GM10266 (cell line): ENCODE measurements around the gene ARHGAP26.

Source experiments
- DNase-seq: peaks from one replicate; pipeline ENCODE4 v3.0.0; 2012; ENCODE audit errors: extremely low spot score
- TF ChIP-seq, protein P1 (sequence below): IDR thresholded peaks from 2 replicates; pipeline ENCODE4 v1.5.1; 2012; ENCODE audit warnings: mild to moderate bottlenecking, low read depth; ENCODE audit not compliant: control insufficient read depth, insufficient read depth; ENCODE audit errors: missing control alignments

The ARHGAP26 gene

DNA sequence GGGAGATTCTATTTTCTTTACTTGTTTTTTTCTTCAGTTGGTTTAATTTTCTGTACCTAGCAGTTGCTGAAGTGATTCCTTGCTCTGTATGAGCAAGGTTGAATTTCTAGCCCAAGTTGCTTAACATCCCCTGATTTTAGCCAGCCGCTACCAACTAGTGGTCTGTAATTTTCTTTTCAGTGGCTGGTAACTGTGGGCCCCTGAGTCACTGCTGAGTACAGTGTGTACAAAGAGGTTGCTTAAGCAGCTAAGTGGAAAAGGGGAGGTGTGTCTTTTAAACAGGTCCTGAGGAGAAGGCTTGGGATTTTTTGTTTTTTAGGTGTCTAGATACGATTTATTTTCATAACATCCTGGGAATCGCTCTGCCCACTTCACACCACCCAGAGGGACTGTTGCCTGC, 378.6 kb downstream of the ARHGAP26 start:
- no peak for DNase-seq
- TF ChIP-seq, protein P1, sequence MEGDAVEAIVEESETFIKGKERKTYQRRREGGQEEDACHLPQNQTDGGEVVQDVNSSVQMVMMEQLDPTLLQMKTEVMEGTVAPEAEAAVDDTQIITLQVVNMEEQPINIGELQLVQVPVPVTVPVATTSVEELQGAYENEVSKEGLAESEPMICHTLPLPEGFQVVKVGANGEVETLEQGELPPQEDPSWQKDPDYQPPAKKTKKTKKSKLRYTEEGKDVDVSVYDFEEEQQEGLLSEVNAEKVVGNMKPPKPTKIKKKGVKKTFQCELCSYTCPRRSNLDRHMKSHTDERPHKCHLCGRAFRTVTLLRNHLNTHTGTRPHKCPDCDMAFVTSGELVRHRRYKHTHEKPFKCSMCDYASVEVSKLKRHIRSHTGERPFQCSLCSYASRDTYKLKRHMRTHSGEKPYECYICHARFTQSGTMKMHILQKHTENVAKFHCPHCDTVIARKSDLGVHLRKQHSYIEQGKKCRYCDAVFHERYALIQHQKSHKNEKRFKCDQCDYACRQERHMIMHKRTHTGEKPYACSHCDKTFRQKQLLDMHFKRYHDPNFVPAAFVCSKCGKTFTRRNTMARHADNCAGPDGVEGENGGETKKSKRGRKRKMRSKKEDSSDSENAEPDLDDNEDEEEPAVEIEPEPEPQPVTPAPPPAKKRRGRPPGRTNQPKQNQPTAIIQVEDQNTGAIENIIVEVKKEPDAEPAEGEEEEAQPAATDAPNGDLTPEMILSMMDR, result no peak

DNA sequence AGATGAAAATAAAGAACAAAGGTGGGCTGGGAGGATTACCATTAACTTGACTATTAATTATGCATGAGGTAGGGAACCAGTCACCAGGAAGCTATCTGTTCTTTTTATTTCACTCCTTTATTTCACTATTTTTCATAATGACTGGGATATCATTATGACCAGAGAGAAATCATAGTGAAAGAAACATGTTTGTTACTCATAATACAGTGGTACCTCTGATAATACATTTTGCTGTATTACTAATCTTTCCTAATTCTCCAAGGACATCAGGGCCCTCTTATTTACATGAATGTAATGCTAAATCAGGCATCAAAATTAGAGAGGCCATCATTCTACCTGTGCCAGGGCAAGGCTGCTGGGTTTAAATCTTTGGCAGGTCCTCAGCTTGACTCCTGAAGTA, 379.6 kb downstream of the ARHGAP26 start:
- TF ChIP-seq, protein P1, result no peak
- no peak for DNase-seq

DNA sequence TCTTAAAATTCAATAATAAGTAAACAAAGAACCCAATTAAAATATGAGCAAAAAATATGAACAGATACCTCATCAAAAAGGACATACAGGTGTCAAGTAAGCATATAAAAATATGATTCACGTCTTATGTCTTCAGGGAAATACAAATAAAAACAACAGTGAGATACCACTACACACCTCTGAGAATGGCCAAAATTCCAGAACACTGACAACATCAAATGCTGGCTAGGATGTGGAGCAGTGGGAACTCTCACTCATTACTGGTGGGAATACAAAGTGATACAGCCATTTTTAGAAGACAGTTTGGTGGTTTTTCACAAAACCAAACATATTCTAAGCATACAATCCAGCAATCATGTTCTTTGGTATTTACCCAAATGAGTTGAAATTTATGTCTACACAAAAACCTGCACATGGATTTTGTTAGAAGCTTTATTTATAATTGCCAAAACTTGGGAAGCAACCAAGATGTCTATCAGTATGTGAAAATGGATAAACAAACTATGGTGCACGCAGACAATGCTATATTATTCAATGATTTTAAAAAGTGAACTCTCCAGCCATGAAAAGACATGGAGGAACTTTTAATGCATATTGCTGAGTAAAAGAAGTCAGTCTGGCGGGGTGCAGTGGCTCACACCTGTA, 381.0 kb downstream of the ARHGAP26 start:
- no peak for DNase-seq
- TF ChIP-seq, protein P1, result no peak

DNA sequence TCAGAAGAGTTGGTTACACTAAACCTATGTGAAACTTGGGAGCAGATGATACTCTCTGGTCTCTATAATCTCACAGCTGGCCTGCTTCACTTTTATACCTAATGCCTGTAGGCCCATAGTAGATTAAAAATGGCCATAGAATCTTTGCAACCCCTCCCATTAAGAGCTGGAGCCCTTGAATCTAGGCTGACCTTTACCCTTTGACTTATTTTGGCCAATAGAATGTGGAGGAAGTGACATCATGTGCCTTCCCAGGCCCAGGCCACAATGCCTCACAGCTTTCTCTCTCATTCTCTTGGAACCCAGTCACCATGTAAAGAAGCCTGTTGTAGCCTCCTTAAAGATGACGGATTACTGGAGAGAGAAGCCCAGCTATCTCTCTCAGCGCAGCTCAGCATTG, 382.3 kb downstream of the ARHGAP26 start:
- TF ChIP-seq, protein P1, result no peak
- DNase-seq, result no peak

DNA sequence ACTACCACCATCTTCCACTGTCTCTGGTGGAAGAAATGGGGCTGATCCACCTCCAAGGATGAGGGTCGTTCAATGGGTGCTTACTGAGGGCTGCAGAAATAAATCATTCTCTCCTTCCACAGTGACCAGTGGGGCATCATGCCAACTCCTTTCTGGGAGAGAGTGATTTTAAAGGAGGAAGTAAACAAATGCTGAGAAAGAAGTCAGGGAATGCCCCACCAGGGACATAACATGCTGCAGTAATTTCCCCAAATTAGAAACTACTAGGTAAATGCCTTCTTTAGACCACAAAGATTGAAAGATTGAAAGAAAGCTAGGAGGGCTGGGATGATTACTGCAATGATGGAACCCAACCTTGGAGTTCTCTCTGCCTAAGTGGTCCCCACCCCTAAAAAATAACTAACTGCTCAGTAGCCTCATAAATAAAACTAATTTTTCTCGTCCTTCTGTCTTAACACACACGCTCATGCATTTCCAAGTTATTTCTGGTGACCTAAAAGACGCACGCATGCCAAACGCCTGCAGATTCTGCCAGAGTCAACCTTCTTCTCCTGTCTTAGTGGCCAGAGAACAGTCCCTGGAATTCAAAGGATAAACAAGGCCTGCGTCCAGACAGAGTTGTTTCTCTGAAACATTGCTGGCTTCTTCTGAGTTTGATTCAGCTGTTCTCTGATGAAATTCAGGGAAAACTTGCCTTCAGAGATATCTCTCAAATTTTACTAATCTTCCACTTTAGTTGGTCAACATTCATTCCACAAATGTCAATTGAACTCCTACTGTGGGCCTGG, 383.3 kb downstream of the ARHGAP26 start:
- TF ChIP-seq, protein P1, result no peak
- no peak for DNase-seq

DNA sequence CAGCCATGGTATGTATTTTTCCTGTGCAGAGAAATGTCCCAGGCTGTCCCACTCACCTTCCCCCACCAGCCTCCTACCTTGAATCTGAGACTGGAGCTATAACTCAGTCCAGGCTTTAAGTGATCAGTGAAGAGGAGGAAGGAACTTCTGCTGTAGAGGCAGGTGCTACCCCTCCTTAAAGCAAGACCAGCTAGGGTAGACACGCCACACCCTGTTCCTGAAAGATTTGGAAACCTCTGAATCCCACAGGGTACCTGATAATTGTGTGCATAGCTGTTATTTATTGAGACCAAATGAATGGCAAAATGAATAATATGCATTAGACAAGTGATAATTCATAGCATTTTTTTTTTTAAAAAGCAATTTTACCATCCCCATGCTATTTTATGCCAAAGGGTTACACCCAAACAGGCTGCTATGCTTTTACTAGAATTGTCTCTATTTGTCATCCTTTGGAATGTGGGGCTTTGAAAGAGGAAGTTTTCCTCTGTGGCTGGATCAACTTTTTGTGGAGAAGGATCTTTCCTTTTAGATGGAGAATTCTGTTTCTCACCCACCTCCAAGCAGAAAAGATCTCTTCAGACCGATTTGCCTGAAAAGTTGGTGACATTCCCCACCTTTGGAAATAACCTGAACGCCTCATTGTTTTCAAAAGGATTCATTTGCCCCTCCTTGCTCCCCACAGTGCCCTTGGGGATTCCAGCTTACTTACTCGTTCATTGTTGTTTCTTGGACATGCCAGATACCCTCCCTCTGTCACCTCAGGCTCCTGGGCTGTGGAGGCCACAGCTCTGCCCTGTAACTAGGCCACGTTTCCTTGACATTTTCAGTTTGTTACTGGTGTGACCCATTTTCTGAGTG, 384.6 kb downstream of the ARHGAP26 start:
- TF ChIP-seq, protein P1, result no peak
- DNase-seq, result no peak
